AG10803 (cell line): ENCODE results near the gene SLC25A18.

Experiments
- DNase-seq: peaks from one replicate; pipeline ENCODE4 v3.0.0; 2010; ENCODE audit warnings: low read depth
- H3K4me3 ChIP-seq: 2 replicates; pipeline ENCODE4 v1.5.1; 2011; ENCODE audit warnings: mild to moderate bottlenecking, low read length, control low read depth
- CTCF ChIP-seq: conservative IDR thresholded peaks from 2 replicates; pipeline ENCODE4 v1.5.1; 2011; ENCODE audit warnings: mild to moderate bottlenecking, low read length, control low read depth, inconsistent platforms

Gene SLC25A18

GRCh38 chr22:17579535-17579981 lies 16.3 kb downstream of the SLC25A18 start:
- no peak overlapping the region for H3K4me3 ChIP-seq
- no peak for DNase-seq
- TF ChIP-seq CTCF, result no peak

GRCh38 chr22:17580441-17581031 lies 17.2 kb downstream of the SLC25A18 start:
- no peak for DNase-seq
- no peak for TF ChIP-seq CTCF
- H3K4me3 ChIP-seq, result no peak overlapping the region

GRCh38 chr22:17581056-17581455 lies 17.8 kb downstream of the SLC25A18 start:
- H3K4me3 ChIP-seq, result no peak overlapping the region
- TF ChIP-seq CTCF, result no peak
- DNase-seq, result no peak

- DNase-seq, result no peak
- TF ChIP-seq CTCF, result no peak
- H3K4me3 ChIP-seq, result no peak overlapping the region
These were observed 18.3 kb downstream of the SLC25A18 start for GRCh38 chr22:17581631-17582030.

- no peak for DNase-seq
- no peak for TF ChIP-seq CTCF
- no peak overlapping the region for H3K4me3 ChIP-seq
These were observed 19.9 kb downstream of the SLC25A18 start for GRCh38 chr22:17583151-17583550.

GRCh38 chr22:17586831-17587440 lies 23.6 kb downstream of the SLC25A18 start:
- no peak for TF ChIP-seq CTCF
- no peak for DNase-seq
- H3K4me3 ChIP-seq, result no peak overlapping the region

GRCh38 chr22:17587629-17588028 lies 24.3 kb downstream of the SLC25A18 start:
- TF ChIP-seq CTCF, result no peak
- no peak overlapping the region for H3K4me3 ChIP-seq
- no peak for DNase-seq
